ENCODE measurements around the gene ROBO4.

ROBO4 gene

DNA sequence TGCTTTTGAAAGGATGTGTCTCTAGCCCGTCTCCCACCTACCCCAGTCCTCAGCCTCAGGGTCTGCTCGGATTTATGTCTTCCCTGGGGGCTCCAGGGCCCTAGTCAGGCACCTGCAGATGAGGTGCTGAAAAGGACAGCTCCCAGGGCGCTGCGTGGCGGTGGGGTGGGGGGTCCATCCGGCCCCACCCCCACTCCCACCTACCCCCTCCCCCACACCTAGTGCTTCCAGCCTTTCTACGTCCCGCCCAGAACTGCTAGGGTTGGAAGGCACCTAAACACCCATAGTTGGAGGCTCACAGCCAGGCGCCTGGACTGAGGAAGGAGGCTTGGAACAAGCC, 33.9 kb downstream of the ROBO4 start:
- H3K9ac ChIP-seq = no peak overlapping the region
- no peak overlapping the region for H2AFZ ChIP-seq (ENCODE audit: low read depth)
- TF ChIP-seq, protein P1, sequence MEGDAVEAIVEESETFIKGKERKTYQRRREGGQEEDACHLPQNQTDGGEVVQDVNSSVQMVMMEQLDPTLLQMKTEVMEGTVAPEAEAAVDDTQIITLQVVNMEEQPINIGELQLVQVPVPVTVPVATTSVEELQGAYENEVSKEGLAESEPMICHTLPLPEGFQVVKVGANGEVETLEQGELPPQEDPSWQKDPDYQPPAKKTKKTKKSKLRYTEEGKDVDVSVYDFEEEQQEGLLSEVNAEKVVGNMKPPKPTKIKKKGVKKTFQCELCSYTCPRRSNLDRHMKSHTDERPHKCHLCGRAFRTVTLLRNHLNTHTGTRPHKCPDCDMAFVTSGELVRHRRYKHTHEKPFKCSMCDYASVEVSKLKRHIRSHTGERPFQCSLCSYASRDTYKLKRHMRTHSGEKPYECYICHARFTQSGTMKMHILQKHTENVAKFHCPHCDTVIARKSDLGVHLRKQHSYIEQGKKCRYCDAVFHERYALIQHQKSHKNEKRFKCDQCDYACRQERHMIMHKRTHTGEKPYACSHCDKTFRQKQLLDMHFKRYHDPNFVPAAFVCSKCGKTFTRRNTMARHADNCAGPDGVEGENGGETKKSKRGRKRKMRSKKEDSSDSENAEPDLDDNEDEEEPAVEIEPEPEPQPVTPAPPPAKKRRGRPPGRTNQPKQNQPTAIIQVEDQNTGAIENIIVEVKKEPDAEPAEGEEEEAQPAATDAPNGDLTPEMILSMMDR (conservative IDR thresholded peaks at IDR 0.05; ENCODE audit: low read depth, low read length) = no peak
- no peaks in the 10 kb centered on the region for H3K4me1 ChIP-seq (ENCODE audit: low read depth, poor library complexity, severe bottlenecking)
- no peaks in the 10 kb centered on the region for H3K79me2 ChIP-seq (ENCODE audit: insufficient read depth, low read depth)
- H3K4me3 ChIP-seq (IDR thresholded peaks at IDR 0.05; ENCODE audit: insufficient read depth, low read depth, low read length) = no peak overlapping the region
- no peaks in the 10 kb centered on the region for H4K20me1 ChIP-seq (ENCODE audit: insufficient read depth)
- peaks cover 9% of the 10 kb centered on the region for H3K27me3 ChIP-seq (ENCODE audit: insufficient read depth, low read depth)
- H3K27ac ChIP-seq = no peak overlapping the region
- no peak overlapping the region for H3K4me2 ChIP-seq
- no peaks in the 10 kb centered on the region for H3K36me3 ChIP-seq (ENCODE audit: insufficient read depth)

DNA sequence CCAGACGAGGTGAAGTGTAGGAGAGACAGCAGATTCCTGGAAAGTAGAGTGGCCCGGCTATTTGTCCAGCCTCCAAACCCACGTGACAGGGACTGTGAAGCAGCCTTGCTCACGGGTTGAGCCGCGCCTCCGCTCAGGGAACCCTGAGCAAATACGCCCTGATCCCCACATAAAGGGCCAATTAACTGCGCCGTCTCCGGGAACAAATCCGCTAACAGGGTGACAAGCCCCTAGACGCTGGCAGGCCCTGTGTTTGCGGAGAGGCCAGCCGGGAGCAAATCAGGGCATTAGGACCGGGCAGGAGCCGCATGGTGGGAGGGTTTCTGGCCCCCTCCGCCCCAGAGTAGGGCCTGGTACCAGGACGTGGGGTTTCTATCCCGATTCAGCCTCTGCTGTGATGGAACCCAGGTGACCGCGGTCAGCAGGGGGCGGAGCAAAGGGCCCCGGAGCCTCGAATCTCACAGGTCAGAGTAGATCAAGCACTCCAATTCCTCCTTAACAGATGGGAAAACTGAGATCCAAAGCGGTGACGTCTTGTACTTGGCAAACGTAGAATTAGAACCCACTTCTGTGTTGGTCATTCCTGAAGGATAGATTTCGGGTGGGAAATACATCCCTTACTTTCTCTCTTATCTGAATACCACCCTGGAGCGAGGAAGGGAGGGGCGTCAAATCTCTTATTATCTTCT, 34.4 kb downstream of the ROBO4 start:
- H4K20me1 ChIP-seq (ENCODE audit: insufficient read depth) = no peaks in the 10 kb centered on the region
- H2AFZ ChIP-seq (ENCODE audit: low read depth) = no peak overlapping the region
- H3K79me2 ChIP-seq (ENCODE audit: insufficient read depth, low read depth) = no peaks in the 10 kb centered on the region
- H3K9ac ChIP-seq = no peak overlapping the region
- H3K27ac ChIP-seq = no peak overlapping the region
- no peak overlapping the region for H3K4me3 ChIP-seq (IDR thresholded peaks at IDR 0.05; ENCODE audit: insufficient read depth, low read depth, low read length)
- H3K4me1 ChIP-seq (ENCODE audit: low read depth, poor library complexity, severe bottlenecking) = no peaks in the 10 kb centered on the region
- TF ChIP-seq, protein P1 (conservative IDR thresholded peaks at IDR 0.05; ENCODE audit: low read depth, low read length) = no peak
- H3K27me3 ChIP-seq (ENCODE audit: insufficient read depth, low read depth) = peaks cover 9% of the 10 kb centered on the region
- H3K36me3 ChIP-seq (ENCODE audit: insufficient read depth) = no peaks in the 10 kb centered on the region
- H3K4me2 ChIP-seq = no peak overlapping the region

DNA sequence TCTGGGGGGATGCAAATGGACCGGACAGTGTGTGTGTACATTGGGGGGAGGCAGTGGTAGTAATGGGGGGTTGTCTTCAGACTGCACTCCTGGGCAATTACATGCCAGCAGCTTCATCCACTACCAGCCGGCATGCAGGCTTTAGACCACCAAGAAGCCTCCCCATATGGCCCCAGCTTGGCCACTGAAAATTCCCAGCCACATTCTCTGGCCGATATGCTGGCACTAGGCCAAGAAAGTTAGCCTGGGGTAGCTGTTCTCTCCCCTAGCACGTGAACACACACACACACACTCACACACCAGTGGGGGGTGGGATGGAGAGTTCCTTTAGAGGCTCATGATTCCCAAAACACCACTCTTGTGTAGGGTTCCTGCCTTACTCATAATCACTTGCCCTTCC, 36.0 kb downstream of the ROBO4 start:
- H4K20me1 ChIP-seq (ENCODE audit: insufficient read depth) = no peaks in the 10 kb centered on the region
- H3K4me1 ChIP-seq (ENCODE audit: low read depth, poor library complexity, severe bottlenecking) = no peaks in the 10 kb centered on the region
- H3K27me3 ChIP-seq (ENCODE audit: insufficient read depth, low read depth) = peaks cover 3% of the 10 kb centered on the region
- H3K79me2 ChIP-seq (ENCODE audit: insufficient read depth, low read depth) = no peaks in the 10 kb centered on the region
- H3K4me3 ChIP-seq (IDR thresholded peaks at IDR 0.05; ENCODE audit: insufficient read depth, low read depth, low read length) = no peak overlapping the region
- no peak overlapping the region for H3K4me2 ChIP-seq
- no peaks in the 10 kb centered on the region for H3K36me3 ChIP-seq (ENCODE audit: insufficient read depth)
- H3K27ac ChIP-seq = no peak overlapping the region
- H3K9ac ChIP-seq = no peak overlapping the region
- no peak overlapping the region for H2AFZ ChIP-seq (ENCODE audit: low read depth)
- TF ChIP-seq, protein P1 (conservative IDR thresholded peaks at IDR 0.05; ENCODE audit: low read depth, low read length) = no peak

DNA sequence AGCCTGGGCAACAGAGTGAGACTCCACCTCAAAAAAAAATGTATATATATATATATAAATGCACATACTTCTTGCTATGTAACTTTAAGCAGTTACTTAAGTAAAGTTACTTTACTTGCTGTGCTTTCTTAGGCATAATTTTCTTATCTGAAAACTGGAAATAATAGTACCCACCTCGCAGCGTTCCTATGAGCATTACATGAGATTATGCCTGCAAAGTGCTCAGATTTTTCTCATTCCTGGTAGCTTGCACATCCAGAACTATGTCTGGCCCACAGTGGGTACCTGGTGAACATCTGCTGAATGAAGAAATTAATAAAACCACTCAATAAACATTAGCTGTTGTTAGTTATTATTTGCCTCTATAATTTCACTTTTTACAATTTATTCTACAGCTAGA, 38.5 kb downstream of the ROBO4 start:
- no peak overlapping the region for H3K27ac ChIP-seq
- H3K79me2 ChIP-seq (ENCODE audit: insufficient read depth, low read depth) = no peaks in the 10 kb centered on the region
- H3K4me2 ChIP-seq = no peak overlapping the region
- H2AFZ ChIP-seq (ENCODE audit: low read depth) = no peak overlapping the region
- H3K9ac ChIP-seq = no peak overlapping the region
- H3K4me1 ChIP-seq (ENCODE audit: low read depth, poor library complexity, severe bottlenecking) = no peaks in the 10 kb centered on the region
- H4K20me1 ChIP-seq (ENCODE audit: insufficient read depth) = no peaks in the 10 kb centered on the region
- H3K4me3 ChIP-seq (IDR thresholded peaks at IDR 0.05; ENCODE audit: insufficient read depth, low read depth, low read length) = no peak overlapping the region
- TF ChIP-seq, protein P1 (conservative IDR thresholded peaks at IDR 0.05; ENCODE audit: low read depth, low read length) = no peak
- no peaks in the 10 kb centered on the region for H3K27me3 ChIP-seq (ENCODE audit: insufficient read depth, low read depth)
- no peaks in the 10 kb centered on the region for H3K36me3 ChIP-seq (ENCODE audit: insufficient read depth)
